K562 (cell line): Measurements from ENCODE around the gene AJAP1. TPM values are rescaled to one million over a fixed set of nuclear protein-coding genes. Genes with fewer than 3 reads are reported as not detected.

Source experiments
- ATAC-seq: fragments of 200-7000 bp; cut with Tn5 transposase; 3 replicates; pipeline ENCODE4 v1.9.1; 2020; ENCODE audit warnings: moderate library complexity
- BruUV-seq: library from RNA; stranded (reverse); fragments of 400-500 nt; replicated peaks from 2 replicates; lab custom pipeline; 2021; lab: Mats Ljungman, UMichigan
- CTCF ChIA-PET: fragments of 300-600 bp; formaldehyde crosslinking; extraction: SDS; loops from one replicate; lab custom pipeline; 2021; ENCODE audit warnings: low intra/inter-chr PET ratio; lab: Yijun Ruan, JAX
- POLR2A ChIA-PET: fragments of 300-600, 350-650 bp; sonication (Branson Sonifier 250); formaldehyde crosslinking; extraction: SDS; loops from one replicate; lab custom pipeline; 2021; ENCODE audit warnings: antibody characterized with exemption, inconsistent platforms; lab: Yijun Ruan, JAX
- DNase-seq, 4 experiments: peaks; one replicate each; pipeline versions ENCODE4 v3.0.0 to v3.0.0-alpha.2; 2011 to 2018; ENCODE audit warnings: low spot score in 3 of 4, mixed read lengths in 3 of 4; ENCODE audit errors: extremely low read depth in 1 of 4
- FAIRE-seq: peaks from 2 replicates; lab custom pipeline; 2011; peaks lifted over from hg19 to GRCh38; lab: Jason Lieb, UNC
- H2AFZ ChIP-seq: 2 replicates; pipeline ENCODE4 v1.6.0; 2011; ENCODE audit warnings: low read depth, low read length, control low read depth, inconsistent platforms
- H3K27ac ChIP-seq: fragments of 200-600 bp; 3 replicates; pipeline ENCODE4 v1.8.0; 2011; ENCODE audit warnings: low read depth, mild to moderate bottlenecking, control low read depth, inconsistent platforms, low read length, moderate library complexity, mixed read lengths; ENCODE audit errors: extremely low read depth
- H3K27me3 ChIP-seq, 2 experiments: fragments of 300-600 bp in 1 of 2; 2 replicates in 1 of 2; 3 replicates in 1 of 2; pipeline versions ENCODE4 v1.6.0 to v1.8.0; 2011; ENCODE audit warnings: inconsistent platforms in 2 of 2, low read length in 2 of 2, mild to moderate bottlenecking in 1 of 2, mixed read lengths in 1 of 2, moderate library complexity in 1 of 2; ENCODE audit not compliant: control insufficient read depth in 2 of 2, insufficient read depth in 2 of 2
- H3K36me3 ChIP-seq: fragments of 300-600 bp; 3 replicates; pipeline ENCODE4 v1.8.0; 2011; ENCODE audit warnings: mild to moderate bottlenecking, low read length, inconsistent platforms; ENCODE audit not compliant: control insufficient read depth, insufficient read depth
- H3K4me1 ChIP-seq, 2 experiments: fragments of 200-600 bp in 1 of 2; replicated peaks in 1 of 2; 2 replicates in 1 of 2; 3 replicates in 1 of 2; pipeline versions ENCODE4 v1.5.1 to v1.8.0; 2011; ENCODE audit warnings: inconsistent platforms in 2 of 2, low read length in 2 of 2, mild to moderate bottlenecking in 1 of 2, mixed read lengths in 1 of 2, moderate library complexity in 1 of 2; ENCODE audit not compliant: control insufficient read depth in 2 of 2, insufficient read depth in 2 of 2
- H3K4me2 ChIP-seq: 2 replicates; pipeline ENCODE4 v1.6.1; 2011; ENCODE audit warnings: low read length, control low read depth, inconsistent platforms, mixed read lengths; ENCODE audit not compliant: insufficient read depth
- H3K4me3 ChIP-seq: fragments of 200-600 bp; sonication (generic), shearing (Covaris generic); 2 replicates; pipeline ENCODE4 v1.5.1; 2016; ENCODE audit warnings: control low read depth, inconsistent platforms
- H3K79me2 ChIP-seq: fragments of 200-600 bp; 3 replicates; pipeline ENCODE4 v1.8.0; 2011; ENCODE audit warnings: low read length, inconsistent platforms; ENCODE audit not compliant: control insufficient read depth, insufficient read depth
- H3K9ac ChIP-seq, 2 experiments: 2 replicates each; pipeline versions ENCODE4 v1.6.0 to v1.6.1; 2011; ENCODE audit warnings: low read depth in 2 of 2, low read length in 2 of 2, control low read depth in 1 of 2, inconsistent platforms in 1 of 2, mild to moderate bottlenecking in 1 of 2, mixed read lengths in 1 of 2; ENCODE audit not compliant: insufficient read depth in 1 of 2
- H3K9me1 ChIP-seq: one replicate; pipeline ENCODE4 v1.6.0; 2011; ENCODE audit warnings: inconsistent platforms, mild to moderate bottlenecking, low read length, moderate library complexity; ENCODE audit not compliant: control insufficient read depth, insufficient read depth
- H3K9me3 ChIP-seq: replicated peaks from 2 replicates; pipeline ENCODE4 v1.5.1; 2011; ENCODE audit warnings: low read depth, low read length, inconsistent platforms; ENCODE audit not compliant: control insufficient read depth, insufficient read depth
- H4K20me1 ChIP-seq: replicated peaks from 2 replicates; pipeline ENCODE4 v1.6.1; 2011; ENCODE audit warnings: low read length, inconsistent platforms, mixed read lengths; ENCODE audit not compliant: control insufficient read depth, insufficient read depth
- CTCFL ChIP-seq: IDR thresholded peaks from 2 replicates; pipeline ENCODE4 v1.6.1; 2011; ENCODE audit warnings: borderline replicate concordance, low read depth, mild to moderate bottlenecking, moderate library complexity, low read length; ENCODE audit not compliant: insufficient read depth, poor library complexity, severe bottlenecking
- DNMT1 ChIP-seq: fragments of 450-650 bp; IDR thresholded peaks from 2 replicates; pipeline ENCODE4 v1.6.1; 2016; ENCODE audit warnings: antibody characterized with exemption, mild to moderate bottlenecking
- ERF ChIP-seq: fragments of 450-650 bp; formaldehyde crosslinking; IDR thresholded peaks from 2 replicates; pipeline ENCODE4 v1.4.0; 2020; ENCODE audit warnings: mild to moderate bottlenecking, mixed read lengths
- WGBS: fragments of 100-300 bp; shearing (Covaris generic); methylation state at CpG from one replicate; pipeline ENCODE4 v1.1.6; 2016; ENCODE audit warnings: low coverage, mixed read lengths; ENCODE audit not compliant: insufficient coverage; ENCODE audit errors: missing lambda C conversion rate; 5-methylcytosine and 5-hydroxymethylcytosine counted together
- in situ Hi-C: fragments of 300-500 bp; cut with MboI; formaldehyde crosslinking; loops from 4 replicates; pipeline ENCODE4 v1.15.0; 2018; ENCODE audit warnings: inconsistent platforms, mixed read lengths
- intact Hi-C: fragments of 100-400 bp; cut with micrococcal nuclease; formaldehyde crosslinking; loops from 2 replicates; pipeline ENCODE4 v1.14.2; 2022
- polyA plus RNA-seq, 8 experiments: library from polyadenylated mRNA; depleted of rRNA in 4 of 8; stranded (reverse) in 5 of 8; unstranded in 3 of 8; fragments of >200 nt; fragmentation: Nextera tagmentation in 2 of 8; fragmentation: Illumina TruSeq in 1 of 8; extraction: Ambion mirVana in 2 of 8; extraction: Trizol in 1 of 8; gene quantifications; 2 replicates each; pipeline versions ENCODE4 v1.2.1 to v1.2.3, GENCODE V29; 2011 to 2014; ENCODE audit warnings: inconsistent platforms in 1 of 8, missing spikeins in 1 of 8
- total RNA-seq, 7 experiments: library from RNA; depleted of rRNA in 6 of 7; stranded (reverse); fragments of >200 nt in 6 of 7; fragmentation: Illumina TruSeq in 2 of 7; extraction: Trizol in 2 of 7; gene quantifications; 2 replicates each; pipeline versions ENCODE4 v1.2.1 to v1.2.3, GENCODE V29; 2011 to 2021; ENCODE audit warnings: low replicate concordance in 1 of 7
- TF ChIP-seq, protein P1 (sequence below): sonication (generic); formaldehyde crosslinking; IDR thresholded peaks from 2 replicates; pipeline ENCODE4 v1.4.0; 2020; ENCODE audit warnings: mild to moderate bottlenecking, missing genetic modification reagents
- TF ChIP-seq, protein P2 (sequence below): IDR thresholded peaks from 2 replicates; pipeline ENCODE4 v1.6.1; 2012; ENCODE audit warnings: low read depth, low read length, improper control_type of control experiment, borderline replicate concordance

The AJAP1 gene
- total and polyA plus RNA-seq, 9 of the 15 experiments (the other 6 are each of a cell fraction or from before 2014, with no cell fraction given) = not detected

DNA sequence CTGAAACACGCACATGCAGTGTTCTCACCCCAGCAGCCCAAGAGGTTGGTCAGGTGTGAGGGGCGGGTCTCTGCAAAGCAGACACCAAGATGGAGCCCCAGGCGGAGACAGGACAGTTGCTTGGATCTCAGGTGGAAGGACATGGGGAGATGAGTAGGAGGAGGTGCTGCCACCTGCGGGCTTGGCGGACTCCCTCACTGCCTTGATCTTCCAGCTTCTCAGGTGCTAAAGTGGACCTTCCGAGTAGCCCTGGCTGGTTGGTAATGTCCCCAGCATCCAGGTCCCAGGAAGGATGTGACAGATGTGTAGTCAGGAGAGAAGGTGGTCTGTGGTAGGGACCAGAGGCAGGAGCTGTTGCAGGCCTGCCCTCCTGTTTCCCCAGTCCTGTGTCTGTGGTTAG, 114.1 kb downstream of the AJAP1 start (continued):
- TF ChIP-seq, protein P1, sequence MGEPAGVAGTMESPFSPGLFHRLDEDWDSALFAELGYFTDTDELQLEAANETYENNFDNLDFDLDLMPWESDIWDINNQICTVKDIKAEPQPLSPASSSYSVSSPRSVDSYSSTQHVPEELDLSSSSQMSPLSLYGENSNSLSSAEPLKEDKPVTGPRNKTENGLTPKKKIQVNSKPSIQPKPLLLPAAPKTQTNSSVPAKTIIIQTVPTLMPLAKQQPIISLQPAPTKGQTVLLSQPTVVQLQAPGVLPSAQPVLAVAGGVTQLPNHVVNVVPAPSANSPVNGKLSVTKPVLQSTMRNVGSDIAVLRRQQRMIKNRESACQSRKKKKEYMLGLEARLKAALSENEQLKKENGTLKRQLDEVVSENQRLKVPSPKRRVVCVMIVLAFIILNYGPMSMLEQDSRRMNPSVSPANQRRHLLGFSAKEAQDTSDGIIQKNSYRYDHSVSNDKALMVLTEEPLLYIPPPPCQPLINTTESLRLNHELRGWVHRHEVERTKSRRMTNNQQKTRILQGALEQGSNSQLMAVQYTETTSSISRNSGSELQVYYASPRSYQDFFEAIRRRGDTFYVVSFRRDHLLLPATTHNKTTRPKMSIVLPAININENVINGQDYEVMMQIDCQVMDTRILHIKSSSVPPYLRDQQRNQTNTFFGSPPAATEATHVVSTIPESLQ (CRISPR knock-in tag) = no peak
- TF ChIP-seq CTCFL = peak; percentile 62

DNA sequence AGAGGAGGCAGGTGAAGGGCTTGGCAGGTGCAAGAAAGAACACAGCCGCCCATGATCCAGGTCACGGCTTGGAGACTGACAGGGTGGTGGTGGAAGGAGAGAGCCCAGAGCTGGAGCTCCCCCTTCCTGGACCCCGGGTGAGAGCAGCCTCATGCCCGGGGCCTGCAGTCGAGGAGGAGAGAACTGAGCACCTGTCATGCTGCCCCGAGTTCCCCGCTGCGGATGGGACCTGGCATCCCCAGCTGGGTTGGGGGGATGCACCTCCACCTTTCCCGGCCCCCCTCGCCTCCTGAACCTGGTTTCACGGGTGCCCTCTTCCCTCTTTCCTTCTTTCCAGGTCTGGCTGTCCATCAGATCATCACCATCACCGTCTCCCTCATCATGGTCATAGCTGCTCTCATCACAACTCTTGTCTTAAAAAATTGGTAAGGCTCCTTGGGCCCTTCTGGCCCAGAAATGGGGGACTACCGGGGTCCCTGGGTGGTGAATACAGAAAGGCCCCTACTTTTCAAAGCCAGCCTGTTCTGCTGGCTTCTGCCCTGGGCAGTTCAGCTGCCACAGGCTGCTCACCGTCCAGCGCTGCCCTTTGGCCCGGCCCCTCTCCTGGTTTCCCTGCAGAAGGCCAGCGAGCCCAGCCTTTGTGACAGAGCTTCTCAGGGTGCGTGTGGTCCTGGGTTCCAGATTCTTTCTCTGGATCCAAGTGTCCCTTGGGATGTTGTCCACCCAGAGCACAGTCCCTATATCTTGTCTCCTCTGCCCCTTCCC, 115.3 kb downstream of the AJAP1 start:
- BruUV-seq = no TSS peak
- no peaks in the 10 kb centered on the region for H3K9me1 ChIP-seq

More for the DNA sequence above, 115.3 kb downstream of the AJAP1 start:
- H3K4me1 ChIP-seq = no peaks in the 10 kb centered on the region
- POLR2A ChIA-PET = no interaction called here
- H3K27me3 ChIP-seq = peaks cover 6 to 24% of the 10 kb centered on the region in 2 experiments; a peak in 3 of 5 replicates
- 0% methylated on average over 11 of the region's 18 CpGs for WGBS
- ATAC-seq = no peak
- no peak for DNase-seq
- no peak overlapping the region for H3K9ac ChIP-seq
- intact Hi-C loops (no loop called here), in situ Hi-C loops (no loop called here)
- CTCF ChIA-PET = interaction anchor here (0.6 kb wide), 1 partner anchor 8 kb away, joined by 3 read pairs; no protein-coding TSS in a partner anchor
- H3K36me3 ChIP-seq = no peaks in the 10 kb centered on the region
- 0 out of 2 replicates have a peak, but pooled peaks cover 3% of the 10 kb centered on the region for H4K20me1 ChIP-seq
- no peak overlapping the region for H3K4me2 ChIP-seq
- no peak overlapping the region for H3K4me3 ChIP-seq
- H3K79me2 ChIP-seq = no peaks in the 10 kb centered on the region
- H3K27ac ChIP-seq = no peak overlapping the region
- no peak for FAIRE-seq
- H2AFZ ChIP-seq = no peak overlapping the region
- TF ChIP-seq ERF (CRISPR knock-in tag) (no peak), DNMT1 (no peak)
- TF ChIP-seq, protein P2, sequence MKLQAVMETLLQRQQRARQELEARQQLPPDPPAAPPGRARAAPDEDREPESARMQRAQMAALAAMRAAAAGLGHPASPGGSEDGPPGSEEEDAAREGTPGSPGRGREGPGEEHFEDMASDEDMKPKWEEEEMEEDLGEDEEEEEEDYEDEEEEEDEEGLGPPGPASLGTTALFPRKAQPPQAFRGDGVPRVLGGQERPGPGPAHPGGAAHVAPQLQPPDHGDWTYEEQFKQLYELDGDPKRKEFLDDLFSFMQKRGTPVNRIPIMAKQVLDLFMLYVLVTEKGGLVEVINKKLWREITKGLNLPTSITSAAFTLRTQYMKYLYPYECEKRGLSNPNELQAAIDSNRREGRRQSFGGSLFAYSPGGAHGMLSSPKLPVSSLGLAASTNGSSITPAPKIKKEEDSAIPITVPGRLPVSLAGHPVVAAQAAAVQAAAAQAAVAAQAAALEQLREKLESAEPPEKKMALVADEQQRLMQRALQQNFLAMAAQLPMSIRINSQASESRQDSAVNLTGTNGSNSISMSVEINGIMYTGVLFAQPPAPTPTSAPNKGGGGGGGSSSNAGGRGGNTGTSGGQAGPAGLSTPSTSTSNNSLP = no peak
- H3K9me3 ChIP-seq = no peaks in the 10 kb centered on the region; the same call in 1 of the 2 replicates
